Stimulated activated CD4-positive, alpha-beta T cell treated with anti-CD3 and anti-CD28 coated beads, Interleukin-2, amount 100 ng/mL, for 48 hours (primary cell): ENCODE data around the gene RTN1.
A peak's percentile ranks its signal among the peaks of the same experiment; 100 is the strongest.

Experiments used
- DNase-seq, 2 donors: peaks; one replicate each; pipeline ENCODE4 v3.0.0-alpha.2; 2020

RTN1 gene

GRCh38 chr14:59601056-59601455, 269.5 kb downstream of the RTN1 start:
- no peak for DNase-seq

GRCh38 chr14:59600211-59600945, 270.2 kb downstream of the RTN1 start:
- no peak for DNase-seq

GRCh38 chr14:59595071-59595470, 275.5 kb downstream of the RTN1 start:
- no peak for DNase-seq

GRCh38 chr14:59591641-59592370, 278.8 kb downstream of the RTN1 start:
- DNase-seq = no peak

- no peak for DNase-seq
Observed at GRCh38 chr14:59588101-59588500, 282.5 kb downstream of the RTN1 start.

GRCh38 chr14:59585891-59586554, 284.6 kb downstream of the RTN1 start:
- no peak for DNase-seq

- DNase-seq = no peak
Observed at GRCh38 chr14:59583755-59584154, 286.8 kb downstream of the RTN1 start.

GRCh38 chr14:59582845-59583509, 287.6 kb downstream of the RTN1 start:
- DNase-seq = no peak

- DNase-seq = no peak
Observed at GRCh38 chr14:59582161-59582560, 288.4 kb downstream of the RTN1 start.

- DNase-seq = no peak
Observed at GRCh38 chr14:59580911-59581310, 289.7 kb downstream of the RTN1 start.

GRCh38 chr14:59576332-59577294, 294.0 kb downstream of the RTN1 start, which contains the start of gene CCDC175:
CCDC175 (minus strand) TSS chr14:59576812; CDS start chr14:59576775, 37 bp downstream.
- peak; percentile 69 to 82 for DNase-seq

GRCh38 chr14:59570122-59570521, 300.5 kb downstream of the RTN1 start:
- DNase-seq = no peak

- DNase-seq = no peak
Observed at GRCh38 chr14:59566725-59567124, 303.9 kb downstream of the RTN1 start.

GRCh38 chr14:59566296-59566695, 304.3 kb downstream of the RTN1 start:
- DNase-seq = no peak

- DNase-seq = no peak
Observed at GRCh38 chr14:59565087-59565486, 305.5 kb downstream of the RTN1 start.

- no peak for DNase-seq
Observed at GRCh38 chr14:59564366-59564765, 306.2 kb downstream of the RTN1 start.

GRCh38 chr14:59547310-59547709, 323.3 kb downstream of the RTN1 start:
- DNase-seq = no peak
